HL-60/S4 treated with phorbol 12-myristate 13-acetate at 8.2 ng/mL for 4 days and 3 days (cell line): ENCODE measurements around the gene TMOD1.

Experiments used
- in situ Hi-C: fragments of 300-500 bp; cut with MboI; formaldehyde crosslinking; loops from 2 replicates; pipeline ENCODE4 v1.15.0; 2022; ENCODE audit warnings: low sequenced_read_pairs

TMOD1 gene

DNA sequence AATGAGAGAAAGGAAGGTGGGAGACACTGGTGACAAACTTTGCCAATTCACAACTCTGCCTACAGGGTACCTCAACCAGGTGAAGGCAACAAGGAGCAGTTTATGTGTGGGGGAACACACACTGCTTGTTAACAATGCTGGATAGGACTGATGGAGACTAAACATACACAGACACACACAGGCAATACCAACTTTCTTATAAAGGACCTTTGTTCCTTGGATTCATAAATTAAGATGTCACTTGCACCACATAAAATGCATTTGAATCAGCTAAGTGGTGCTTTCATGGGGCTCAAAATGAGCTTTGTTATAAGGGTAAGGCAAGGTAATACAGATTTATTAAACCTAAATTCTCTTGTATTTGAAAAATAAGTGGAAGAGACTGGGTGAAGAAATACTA is 127.7 kb downstream of the TMOD1 start:
- in situ Hi-C loops: no loop called here

DNA sequence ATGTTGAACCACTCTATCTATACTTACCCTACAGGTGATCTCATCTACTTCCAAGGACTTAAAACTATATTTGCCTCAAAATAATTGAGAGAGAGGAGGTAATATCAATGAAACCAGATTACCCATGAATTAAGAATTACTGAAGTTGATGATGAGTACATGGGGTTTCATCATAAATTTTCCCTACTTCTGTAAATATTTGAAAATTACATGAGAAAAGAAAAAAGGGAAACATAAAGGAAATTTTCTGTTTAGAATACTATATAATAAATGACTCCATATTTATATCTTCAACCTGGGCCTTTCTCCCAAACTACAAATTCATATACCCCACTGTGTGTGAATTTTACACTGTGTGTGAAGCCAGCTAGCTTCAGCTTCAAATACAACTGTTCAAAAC is 129.1 kb downstream of the TMOD1 start:
- in situ Hi-C loops: no loop called here

DNA sequence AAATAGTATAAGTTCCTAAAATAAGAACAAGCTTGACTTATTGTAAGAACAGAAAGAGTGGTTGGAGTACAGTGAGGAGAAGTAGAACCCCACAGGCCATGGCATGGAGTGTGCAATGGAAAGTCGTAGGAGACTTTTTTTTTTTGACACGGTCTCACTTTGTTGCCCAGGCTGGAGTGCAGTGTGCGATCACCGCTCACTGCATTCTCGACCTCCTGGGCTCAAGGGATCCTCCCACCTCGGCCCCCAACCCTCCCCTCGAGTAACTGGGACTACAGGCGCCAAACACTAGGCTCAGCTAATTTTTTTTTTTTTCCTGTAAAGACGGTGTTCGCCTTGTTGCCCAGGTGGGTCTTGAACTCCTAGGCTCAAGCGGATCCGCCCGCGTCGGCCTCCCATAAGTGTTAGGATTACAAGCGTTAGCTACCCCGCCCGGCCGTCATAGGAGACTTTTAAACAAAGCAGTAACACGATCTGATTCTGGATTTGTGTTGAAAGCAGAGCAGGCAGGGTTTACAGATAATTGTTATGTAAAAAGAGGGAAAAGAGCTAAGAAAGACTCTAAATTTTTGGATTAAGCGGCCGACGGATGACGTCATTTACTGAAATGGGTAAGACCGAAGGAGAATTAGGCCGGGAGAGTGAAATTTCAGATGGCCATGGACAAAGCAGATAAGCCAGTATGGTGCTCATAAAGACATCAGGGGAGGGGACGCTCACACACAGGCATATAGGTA is 130.9 kb downstream of the TMOD1 start:
- in situ Hi-C loops: no loop called here

DNA sequence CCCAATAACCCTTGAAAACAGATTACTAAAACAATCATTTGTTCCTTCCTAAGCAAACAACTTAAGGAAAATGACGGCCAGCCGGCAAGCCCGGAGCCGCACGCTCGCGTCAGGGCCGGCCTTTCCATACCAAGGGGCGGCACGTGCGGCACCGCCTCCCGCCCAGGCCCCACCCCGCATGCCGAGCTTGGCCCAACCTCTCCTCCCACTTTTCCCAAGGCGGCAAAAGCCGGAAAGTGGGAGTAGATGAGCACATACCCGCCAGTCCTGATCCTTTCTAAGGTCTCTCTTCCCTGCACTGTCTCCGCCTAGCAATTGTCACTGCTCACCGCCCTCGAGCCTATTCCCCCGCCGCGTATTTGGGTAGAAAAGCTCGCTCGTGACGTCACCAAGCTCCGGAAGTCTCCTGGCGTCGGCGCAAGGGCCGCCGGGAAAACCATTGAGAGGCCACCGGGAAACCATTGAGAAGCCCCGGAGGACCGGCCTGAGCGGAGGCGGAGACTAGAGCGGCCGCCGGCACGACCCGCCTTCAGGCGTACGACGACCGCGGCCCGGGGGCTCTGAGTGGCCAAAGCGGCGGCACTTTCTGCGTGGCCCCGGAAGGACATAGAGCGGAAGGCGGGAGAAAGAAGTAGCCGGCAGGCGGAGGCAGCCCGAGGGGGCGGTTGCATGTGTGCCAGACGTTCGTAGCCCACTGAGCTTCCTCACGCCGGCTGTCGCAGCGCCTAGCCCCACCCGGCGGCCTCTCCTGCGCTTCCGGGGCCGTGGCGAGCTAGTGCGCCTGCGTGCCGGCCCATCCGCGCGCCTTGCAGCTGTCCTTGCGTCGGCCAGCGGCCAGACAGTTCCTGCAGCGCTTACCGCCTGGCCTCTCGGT is 131.8 kb downstream of the TMOD1 start, which contains the start of the genes NCBP1 and TSTD2:
Gene NCBP1, plus strand, starts transcription at position 837 of the 874 bp plus-strand sequence. CDS start 61 bp downstream, outside the sequence.
Gene TSTD2, minus strand, starts transcription at position 384 of the 874 bp plus-strand sequence. CDS start 5,806 bp downstream, outside the sequence.
- in situ Hi-C loops: no loop called here

DNA sequence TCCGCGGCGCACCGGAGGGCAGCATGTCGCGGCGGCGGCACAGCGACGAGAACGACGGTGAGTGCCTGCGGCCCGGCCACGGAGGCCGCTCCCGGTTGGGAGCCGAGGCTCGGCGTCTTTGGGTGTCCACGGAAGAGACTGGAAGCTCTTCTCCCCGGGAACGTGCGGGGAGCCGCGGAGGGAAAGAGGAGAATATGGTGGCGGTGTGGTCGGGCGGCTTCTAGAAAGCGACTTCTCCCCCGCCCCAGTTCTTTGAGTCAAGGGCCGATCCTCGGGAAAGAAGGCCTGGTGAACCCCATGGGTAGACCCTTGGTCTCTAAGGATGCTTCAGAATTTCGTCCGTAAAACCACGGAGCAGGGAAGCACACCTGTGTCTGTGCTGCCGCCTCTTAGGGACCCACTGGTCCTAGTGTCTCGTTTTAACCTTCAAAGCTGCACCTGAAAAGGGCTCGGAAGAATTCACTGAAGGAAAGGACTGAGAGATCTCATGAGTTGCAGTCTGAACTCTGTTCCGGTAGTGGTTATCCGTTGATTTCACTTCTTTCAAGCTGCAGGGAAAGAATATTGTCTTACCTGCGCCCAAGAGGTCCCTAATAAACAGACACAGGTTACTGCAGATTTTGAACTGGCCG is 132.5 kb downstream of the TMOD1 start:
- in situ Hi-C loops: no loop called here

DNA sequence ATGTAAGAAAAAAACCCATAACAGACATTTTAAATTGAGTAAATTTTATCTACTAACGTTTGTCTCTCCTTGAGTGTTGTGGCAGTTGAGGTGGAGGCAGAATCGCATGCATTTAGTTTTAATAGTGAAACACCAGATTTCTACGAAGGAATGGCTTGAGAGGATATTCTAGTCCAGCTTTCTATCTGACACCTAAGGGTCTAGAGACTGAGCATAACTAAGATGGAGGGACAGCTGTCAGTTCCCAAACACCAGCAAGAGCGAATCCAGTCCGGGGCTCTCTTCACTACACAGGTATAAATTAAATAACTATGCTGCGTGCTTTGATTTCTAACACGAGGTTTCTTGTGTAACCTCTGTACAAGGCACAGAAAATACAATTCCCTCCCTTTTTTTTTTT is 133.6 kb downstream of the TMOD1 start:
- in situ Hi-C loops: no loop called here

DNA sequence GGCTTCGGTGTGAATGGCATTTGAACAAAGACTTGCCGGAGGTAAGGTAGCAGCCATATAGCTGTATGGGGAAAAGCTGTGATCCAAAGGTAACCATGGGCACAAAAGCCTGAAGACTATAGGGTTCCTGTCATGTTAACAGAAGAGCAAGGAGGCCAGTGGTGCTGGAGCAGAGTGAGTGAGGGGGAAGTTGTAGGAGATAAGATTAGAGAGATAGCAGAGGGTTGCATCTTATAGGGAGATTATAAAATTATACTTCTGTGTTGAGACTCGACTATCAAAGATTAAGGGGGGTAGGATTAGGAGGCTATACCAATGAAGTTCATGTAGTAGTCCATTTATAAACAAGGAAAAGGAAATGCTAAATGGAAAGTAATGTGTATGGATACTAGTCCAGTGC is 135.4 kb downstream of the TMOD1 start:
- in situ Hi-C loops: no loop called here

DNA sequence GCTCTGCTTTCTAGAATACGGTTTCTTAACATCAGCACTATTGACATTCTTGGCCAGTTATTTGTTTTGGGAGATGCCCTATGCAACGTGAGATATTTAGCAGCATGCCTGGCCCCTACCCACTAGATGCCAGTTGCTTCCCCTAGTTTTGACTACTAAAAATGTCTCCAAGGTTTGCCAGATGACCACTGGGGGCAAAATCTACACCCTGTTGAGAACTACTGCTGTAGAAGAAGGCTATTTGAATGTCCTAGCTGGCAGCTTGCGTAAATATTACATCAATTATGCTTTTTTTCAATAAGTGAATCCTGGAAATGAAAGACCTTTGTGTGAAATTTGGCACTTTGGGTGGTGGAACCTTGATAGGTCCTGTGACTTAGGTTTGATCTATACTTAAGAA is 137.2 kb downstream of the TMOD1 start:
- in situ Hi-C loops: no loop called here

DNA sequence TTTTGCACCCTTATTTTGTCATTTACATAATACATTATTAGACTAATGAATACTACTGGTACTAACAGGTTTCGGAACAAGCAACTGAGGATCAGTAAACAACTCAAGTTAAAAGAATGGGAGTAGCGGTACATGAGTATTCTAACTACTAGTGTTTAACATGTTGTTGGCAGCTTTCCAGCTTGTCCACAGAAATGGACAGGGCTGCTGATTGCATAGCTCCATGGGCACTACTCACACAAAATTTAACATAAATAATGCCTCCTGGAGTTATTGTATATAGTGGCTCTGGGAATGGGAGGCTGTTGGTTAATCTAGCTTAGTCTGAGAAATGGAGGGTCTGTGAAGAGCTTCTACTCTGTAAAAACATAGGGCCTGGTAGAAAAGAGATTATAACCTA is 138.9 kb downstream of the TMOD1 start:
- in situ Hi-C loops: no loop called here

DNA sequence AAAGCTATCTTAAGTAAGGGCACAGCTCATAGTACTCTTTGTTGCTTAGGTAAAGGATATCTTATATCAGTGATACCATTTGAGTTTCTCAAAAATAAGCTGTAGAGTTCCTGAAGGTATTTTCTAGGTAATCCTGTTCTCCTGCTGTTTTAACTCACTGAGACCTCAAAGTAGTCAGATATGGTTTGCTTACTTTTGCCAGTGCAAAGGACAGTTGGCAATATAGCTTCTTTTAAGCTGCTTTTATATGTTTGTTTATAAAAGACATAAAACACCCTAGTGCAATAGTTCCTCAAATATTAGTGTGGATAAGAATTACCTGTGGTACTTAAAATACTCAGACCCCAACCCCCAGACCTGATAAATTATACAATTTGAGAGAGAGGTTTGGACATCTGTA is 144.3 kb downstream of the TMOD1 start:
- in situ Hi-C loops: no loop called here

DNA sequence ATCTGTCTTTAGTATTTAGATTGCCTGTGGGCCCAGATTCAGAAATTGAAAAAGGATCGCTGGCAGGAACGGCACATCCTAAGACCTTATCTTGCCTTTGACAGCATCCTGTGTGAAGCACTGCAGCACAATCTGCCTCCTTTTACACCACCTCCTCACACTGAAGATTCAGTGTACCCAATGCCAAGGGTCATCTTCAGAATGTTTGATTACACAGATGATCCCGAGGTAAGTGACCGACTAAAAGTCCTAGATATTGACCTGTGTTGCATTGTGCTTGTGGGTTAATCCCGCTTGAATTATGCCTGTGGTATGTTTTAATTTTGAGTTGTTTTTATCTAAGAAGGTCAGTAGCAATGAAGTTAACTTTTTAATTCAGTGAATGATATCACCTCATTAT is 146.5 kb downstream of the TMOD1 start:
- in situ Hi-C loops: no loop called here
